ENCODE results near the gene BHMT2. TPM values are rescaled to one million over a fixed set of nuclear protein-coding genes. Genes with fewer than 3 reads are reported as not detected.

The BHMT2 gene
- total RNA-seq, 1 donor from 2014 or later: 3.0 TPM

DNA sequence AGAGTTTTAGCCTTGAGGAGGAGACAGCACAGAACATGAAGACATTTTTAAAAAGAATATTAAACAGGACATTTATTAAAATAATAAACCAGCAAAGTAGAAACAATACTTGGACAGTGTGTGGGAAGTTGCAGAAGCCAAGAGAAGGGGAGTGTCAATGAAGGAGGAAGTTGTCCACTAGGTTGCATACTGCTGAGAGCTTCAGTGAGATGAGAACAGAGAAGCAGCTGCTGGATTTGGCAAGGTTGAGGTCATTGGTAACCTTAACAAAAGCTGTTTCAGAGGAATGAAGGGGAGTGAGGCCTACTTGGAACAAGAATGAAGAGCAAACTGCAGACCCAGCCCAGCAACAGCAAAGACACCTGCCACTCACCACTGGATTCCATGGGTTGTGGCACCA, 53.4 kb downstream of the BHMT2 start:
- DNase-seq: no peak

DNA sequence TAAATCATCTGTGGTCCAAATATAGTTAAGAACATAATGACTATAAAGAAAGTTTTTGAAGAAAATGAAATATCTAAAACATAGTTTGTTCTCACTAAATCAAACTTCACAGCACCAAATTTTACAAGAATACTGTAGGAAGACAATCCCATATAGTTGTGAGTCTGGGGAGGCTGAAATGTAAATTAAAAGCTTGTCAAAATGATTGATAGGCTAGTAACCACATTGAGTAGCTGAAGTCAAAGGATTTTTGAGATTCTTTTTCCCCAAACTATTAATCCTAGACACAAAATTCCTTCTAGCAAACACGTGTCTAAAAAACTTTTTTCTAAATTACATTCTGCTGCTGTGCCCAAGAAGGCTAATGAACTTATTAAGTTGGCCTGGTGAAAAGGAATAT, 55.0 kb downstream of the BHMT2 start:
- DNase-seq: no peak

DNA sequence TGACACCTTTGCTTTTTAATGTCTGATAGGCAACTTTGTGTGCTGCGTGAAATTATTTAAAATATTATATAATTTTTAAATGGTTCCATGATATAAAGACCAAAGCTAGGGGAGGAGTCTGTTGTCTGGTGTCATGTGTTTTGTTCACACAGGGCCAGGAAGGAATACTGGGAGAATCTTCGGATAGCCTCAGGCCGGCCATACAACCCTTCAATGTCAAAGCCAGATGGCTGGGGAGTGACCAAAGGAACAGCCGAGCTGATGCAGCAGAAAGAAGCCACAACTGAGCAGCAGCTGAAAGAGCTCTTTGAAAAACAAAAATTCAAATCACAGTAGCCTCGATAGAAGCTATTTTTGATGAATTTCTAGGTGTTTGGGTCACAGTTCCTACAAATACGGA, 61.2 kb downstream of the BHMT2 start:
- no peak for DNase-seq

DNA sequence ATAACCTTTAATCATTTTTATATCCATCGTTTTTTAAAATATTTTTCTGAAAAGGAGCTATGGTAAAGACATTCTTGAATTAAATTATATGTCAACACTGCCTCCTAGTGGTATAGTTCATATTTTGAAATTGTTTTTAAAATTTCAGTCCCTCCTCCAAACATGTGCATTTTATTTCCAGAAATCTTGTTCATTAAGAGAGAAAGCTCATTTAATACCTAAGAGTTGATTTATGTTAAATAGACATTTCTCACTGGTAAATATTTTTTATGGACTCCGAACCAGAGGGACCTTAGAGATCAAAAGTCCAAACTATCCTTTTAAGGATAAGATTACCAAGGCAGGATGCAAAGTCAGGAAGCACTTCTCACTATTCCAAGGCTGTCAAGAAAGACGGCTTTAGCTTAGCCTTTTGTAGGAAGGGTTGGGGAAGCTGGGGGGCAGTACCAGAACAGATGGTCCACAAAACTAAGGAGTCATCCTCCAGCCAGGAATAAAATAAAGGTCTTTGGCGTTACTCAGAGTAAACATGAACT, 63.6 kb downstream of the BHMT2 start:
- DNase-seq: peak; percentile 53

GRCh38 chr5:79133657-79134451, 64.3 kb downstream of the BHMT2 start:
- DNase-seq: peak; percentile 75

DNA sequence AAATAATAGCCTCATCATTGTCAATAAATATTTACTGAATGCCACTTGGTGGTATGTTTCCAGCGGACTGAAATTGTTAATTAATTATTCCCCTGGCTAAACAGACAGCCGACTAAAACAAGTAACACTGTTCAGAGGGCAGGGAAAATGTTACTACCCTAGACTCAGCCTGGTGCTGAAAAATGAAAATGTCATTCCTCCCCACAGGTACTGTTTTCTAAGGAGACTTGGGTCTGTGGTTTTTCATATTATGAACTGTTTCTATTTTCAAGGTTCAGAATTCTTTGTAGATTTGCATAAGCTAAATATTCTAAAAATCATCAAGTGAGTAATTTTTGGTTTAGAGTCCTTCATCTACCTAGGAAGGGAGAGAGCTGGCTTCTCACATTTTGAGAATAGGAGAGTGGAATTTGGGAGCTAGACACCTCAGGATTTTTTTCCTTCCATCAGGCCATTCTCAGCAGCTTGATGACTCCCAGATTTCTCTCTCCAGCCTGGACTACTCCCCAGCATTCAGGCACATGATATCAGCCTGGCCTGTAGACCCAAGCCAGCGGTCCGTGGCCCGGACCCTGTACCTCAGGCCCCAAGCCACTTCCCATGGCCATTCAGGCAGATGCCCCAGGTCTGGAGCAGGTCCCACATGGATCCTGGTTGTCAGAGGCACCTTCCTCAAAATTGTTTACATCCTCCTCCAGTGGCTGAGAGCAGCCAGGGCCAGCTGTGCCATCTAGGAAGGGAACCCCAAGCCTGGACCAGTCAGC, 66.4 kb downstream of the BHMT2 start:
- DNase-seq: no peak

GRCh38 chr5:79136618-79137017, 67.1 kb downstream of the BHMT2 start:
- DNase-seq: no peak

Other genes with a start within 250 kb of the BHMT2 start
- gene ARSB, start 84.5 kb upstream of the BHMT2 start, total RNA-seq: 10.9 TPM
- 3.3 TPM for gene DMGDH, start 93 bp upstream of the BHMT2 start, total RNA-seq
- 0.39 TPM for gene BHMT, start 42.0 kb downstream of the BHMT2 start, total RNA-seq
- 25.7 TPM for gene JMY, start 166.4 kb downstream of the BHMT2 start, total RNA-seq

Data from skin of body (tissue), 2 donors.